Cardiac fibroblast (primary cell): ENCODE results near the gene CEP19.

Experiments used
- DNase-seq, 2 donors: peaks; one replicate each; pipeline versions ENCODE4 v3.0.0 to v3.0.0-alpha.2; 2010; ENCODE audit warnings: low read depth in 2 of 2
- H3K4me3 ChIP-seq, 2 donors: replicated peaks in 1 of 2; 1 replicate in 1 of 2; 2 replicates in 1 of 2; pipeline ENCODE4 v1.5.1; 2011; ENCODE audit warnings: low read depth in 2 of 2, low read length in 2 of 2, mild to moderate bottlenecking in 2 of 2, moderate library complexity in 1 of 2
- TF ChIP-seq, protein P1 (sequence below): IDR thresholded peaks from one replicate; pipeline ENCODE4 v1.5.1; 2011; ENCODE audit warnings: low read depth, mild to moderate bottlenecking, low read length, inconsistent platforms

Gene CEP19

DNA sequence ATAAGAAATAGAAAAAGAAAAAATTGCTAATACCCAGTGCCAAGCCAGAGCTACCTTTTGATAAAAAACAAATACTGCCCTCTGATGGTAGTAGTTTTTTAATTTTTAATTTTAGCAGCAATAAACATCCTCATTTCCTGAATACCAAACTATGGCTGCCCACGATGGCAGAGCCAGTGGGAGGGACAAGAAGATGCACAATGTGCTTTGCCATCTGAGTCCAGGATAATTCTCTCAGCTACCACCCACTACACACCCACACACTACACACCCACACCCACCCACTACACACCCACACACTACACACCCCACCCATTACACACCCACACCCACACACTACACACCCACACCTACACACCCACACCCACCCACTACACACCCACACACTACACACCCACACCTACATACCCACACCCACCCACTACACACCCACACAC lies 17.8 kb downstream of the CEP19 start:
- DNase-seq: peak; percentile 24 to 42
- TF ChIP-seq, protein P1, sequence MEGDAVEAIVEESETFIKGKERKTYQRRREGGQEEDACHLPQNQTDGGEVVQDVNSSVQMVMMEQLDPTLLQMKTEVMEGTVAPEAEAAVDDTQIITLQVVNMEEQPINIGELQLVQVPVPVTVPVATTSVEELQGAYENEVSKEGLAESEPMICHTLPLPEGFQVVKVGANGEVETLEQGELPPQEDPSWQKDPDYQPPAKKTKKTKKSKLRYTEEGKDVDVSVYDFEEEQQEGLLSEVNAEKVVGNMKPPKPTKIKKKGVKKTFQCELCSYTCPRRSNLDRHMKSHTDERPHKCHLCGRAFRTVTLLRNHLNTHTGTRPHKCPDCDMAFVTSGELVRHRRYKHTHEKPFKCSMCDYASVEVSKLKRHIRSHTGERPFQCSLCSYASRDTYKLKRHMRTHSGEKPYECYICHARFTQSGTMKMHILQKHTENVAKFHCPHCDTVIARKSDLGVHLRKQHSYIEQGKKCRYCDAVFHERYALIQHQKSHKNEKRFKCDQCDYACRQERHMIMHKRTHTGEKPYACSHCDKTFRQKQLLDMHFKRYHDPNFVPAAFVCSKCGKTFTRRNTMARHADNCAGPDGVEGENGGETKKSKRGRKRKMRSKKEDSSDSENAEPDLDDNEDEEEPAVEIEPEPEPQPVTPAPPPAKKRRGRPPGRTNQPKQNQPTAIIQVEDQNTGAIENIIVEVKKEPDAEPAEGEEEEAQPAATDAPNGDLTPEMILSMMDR: no peak
- no peak overlapping the region for H3K4me3 ChIP-seq

DNA sequence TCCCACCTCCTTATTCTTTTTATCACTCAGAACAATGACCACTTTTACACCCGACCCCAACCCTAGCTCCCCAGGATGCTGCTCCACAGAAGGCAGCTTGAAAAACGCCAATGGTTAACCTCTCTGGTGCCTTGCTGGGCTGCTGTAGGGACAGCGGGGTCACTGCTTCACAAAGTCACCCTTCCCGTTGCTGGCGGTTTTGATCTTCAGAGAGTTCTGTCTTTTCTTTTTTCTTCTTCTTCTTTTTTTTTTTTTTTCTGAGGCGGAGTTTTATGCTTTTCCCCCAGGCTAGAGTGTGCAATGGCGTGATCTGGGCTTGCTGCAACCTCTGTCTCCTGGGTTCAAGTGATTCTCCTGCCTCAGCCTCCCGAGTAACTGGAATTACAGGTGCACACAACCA lies 20.7 kb downstream of the CEP19 start:
- no peak overlapping the region for H3K4me3 ChIP-seq
- DNase-seq: no peak
- TF ChIP-seq, protein P1: no peak

DNA sequence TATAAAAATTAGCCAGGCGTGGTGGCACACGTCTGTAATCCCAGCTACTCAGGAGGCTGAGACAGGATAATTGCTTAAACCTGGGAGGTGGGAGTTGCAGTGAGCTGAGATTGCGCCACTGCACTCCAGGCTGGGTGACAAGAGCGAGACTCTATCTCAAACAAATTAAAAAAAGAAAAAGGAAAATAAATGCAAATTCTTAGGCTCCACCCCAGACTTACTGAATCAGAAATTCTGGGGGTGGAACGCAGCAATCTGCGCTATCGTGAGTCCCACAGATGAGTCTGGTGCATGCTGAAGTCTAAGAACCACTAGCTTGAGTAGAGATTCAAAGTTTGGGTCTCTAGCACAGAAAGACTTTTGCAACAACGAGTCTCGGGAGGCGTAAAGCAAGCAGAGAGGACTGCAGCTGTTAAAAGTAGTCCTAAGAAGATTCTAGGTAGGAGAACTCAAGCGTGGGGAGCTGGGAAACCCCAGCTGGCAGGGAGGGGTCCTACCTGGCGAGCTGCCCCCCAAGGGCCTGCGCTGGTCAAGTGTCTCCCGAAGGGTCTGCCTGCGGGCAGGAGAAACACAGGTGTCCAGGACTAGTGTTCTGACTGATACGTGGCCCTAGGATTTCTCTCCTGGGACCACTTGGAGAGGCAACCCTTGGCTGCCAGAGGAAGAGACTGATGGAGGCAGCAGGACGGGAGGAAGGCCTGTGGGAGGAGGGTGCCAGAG lies 21.9 kb downstream of the CEP19 start:
- DNase-seq: no peak
- TF ChIP-seq, protein P1: no peak
- H3K4me3 ChIP-seq: no peak overlapping the region

GRCh38 chr3:196688349-196688748 lies 23.7 kb downstream of the CEP19 start:
- peak; percentile 96 to 99 for DNase-seq
- TF ChIP-seq, protein P1: no peak
- peak overlapping the region; percentile 2 to 10 for H3K4me3 ChIP-seq

DNA sequence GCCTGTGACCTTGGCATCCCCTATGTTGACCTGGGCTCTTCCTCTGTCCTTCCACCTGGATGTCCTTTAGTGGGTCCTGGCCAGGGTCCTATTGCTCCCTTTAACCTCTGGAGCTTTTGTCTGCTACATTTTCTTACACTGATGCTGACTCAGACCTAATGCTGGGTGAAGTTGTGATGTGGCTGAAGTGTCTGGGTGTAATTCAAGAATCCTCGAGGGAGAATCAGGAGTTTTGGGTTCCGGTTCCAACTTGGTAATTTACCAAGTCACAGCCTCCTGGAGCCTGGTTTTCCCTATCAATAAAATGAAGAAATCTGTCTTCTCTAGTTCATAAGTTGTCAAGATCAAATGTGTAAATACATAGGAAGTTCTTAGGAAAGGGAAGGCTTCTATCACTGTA lies 25.6 kb downstream of the CEP19 start:
- TF ChIP-seq, protein P1: no peak
- no peak overlapping the region for H3K4me3 ChIP-seq
- peak; percentile 35 to 44 for DNase-seq

- H3K4me3 ChIP-seq: no peak overlapping the region
- TF ChIP-seq, protein P1: peak; percentile 80
- peak; percentile 67 to 73 for DNase-seq
Observed at GRCh38 chr3:196684548-196685407, 27.3 kb downstream of the CEP19 start.
